Activated CD8-positive, alpha-beta memory T cell treated with anti-CD3 and anti-CD28 coated beads, Interleukin-2, amount 50 U/mL, for 1 hour (primary cell): ENCODE results near the gene WNT9A.
"Not testable (repeated sequence)": the region's sequence is repeated elsewhere in the genome, so short reads cannot be mapped to it uniquely, and the experiment has no call there.

Experiments used
- DNase-seq: peaks from one replicate; pipeline ENCODE4 v3.0.0-alpha.2; 2020; ENCODE audit errors: extremely low read depth

The WNT9A gene

GRCh38 chr1:227910511-227911153 lies 37.1 kb downstream of the WNT9A start:
- no peak for DNase-seq

GRCh38 chr1:227909923-227910328 lies 37.8 kb downstream of the WNT9A start:
- not testable (repeated sequence) for DNase-seq

GRCh38 chr1:227909188-227909587 lies 38.5 kb downstream of the WNT9A start:
- no peak for DNase-seq

GRCh38 chr1:227908359-227908758 lies 39.4 kb downstream of the WNT9A start:
- no peak for DNase-seq

GRCh38 chr1:227907439-227908015 lies 40.2 kb downstream of the WNT9A start:
- DNase-seq: no peak

GRCh38 chr1:227906550-227907071 lies 41.1 kb downstream of the WNT9A start:
- no peak for DNase-seq

- no peak for DNase-seq
These were observed 41.9 kb downstream of the WNT9A start for GRCh38 chr1:227905573-227906487.

GRCh38 chr1:227904541-227905335 lies 43.0 kb downstream of the WNT9A start:
- DNase-seq: no peak

- DNase-seq: no peak
These were observed 43.9 kb downstream of the WNT9A start for GRCh38 chr1:227903614-227904501.

- no peak for DNase-seq
These were observed 44.6 kb downstream of the WNT9A start for GRCh38 chr1:227903061-227903521.

- no peak for DNase-seq
These were observed 45.1 kb downstream of the WNT9A start for GRCh38 chr1:227902641-227902990.

GRCh38 chr1:227901906-227902640 lies 45.7 kb downstream of the WNT9A start:
- no peak for DNase-seq

GRCh38 chr1:227901239-227901905 lies 46.4 kb downstream of the WNT9A start:
- no peak for DNase-seq

- DNase-seq: no peak
These were observed 47.1 kb downstream of the WNT9A start for GRCh38 chr1:227900571-227901051.

- no peak for DNase-seq
These were observed 47.8 kb downstream of the WNT9A start for GRCh38 chr1:227899820-227900449.

- no peak for DNase-seq
These were observed 48.5 kb downstream of the WNT9A start for GRCh38 chr1:227899141-227899819.

- DNase-seq: no peak
These were observed 49.1 kb downstream of the WNT9A start for GRCh38 chr1:227898502-227899140.
